Vagina (tissue), 2 donors: Measurements from ENCODE around the gene APLF.

Experiments
- CTCF ChIP-seq, 3 experiments: fragments of 450-650 bp in 2 of 3; fragments of 200-600 bp in 1 of 3; sonication (generic) in 1 of 3; IDR thresholded peaks; one replicate each; pipeline ENCODE4 v1.5.1; 2017 to 2019; ENCODE audit warnings: antibody characterized with exemption in 3 of 3, mild to moderate bottlenecking in 2 of 3, moderate library complexity in 2 of 3
- POLR2A ChIP-seq, 2 donors: fragments of 450-650 bp; IDR thresholded peaks; one replicate each; pipeline ENCODE4 v1.6.1; 2017; ENCODE audit warnings: antibody characterized with exemption in 2 of 2, mild to moderate bottlenecking in 2 of 2, moderate library complexity in 2 of 2
- POLR2AphosphoS5 ChIP-seq, 2 donors: sonication (generic); formaldehyde crosslinking; IDR thresholded peaks; one replicate each; pipeline ENCODE4 v1.9.0; 2017; ENCODE audit warnings: antibody characterized with exemption in 2 of 2, mild to moderate bottlenecking in 2 of 2, low read depth in 1 of 2; ENCODE audit not compliant: insufficient read depth in 1 of 2

- TF ChIP-seq POLR2A (IDR thresholded peaks at IDR 0.05) (peak in 1 of 2 donors; percentile 73), CTCF (IDR thresholded peaks at IDR 0.05) (no peak), POLR2AphosphoS5 (IDR thresholded peaks at IDR 0.05; ENCODE audit: insufficient read depth in 1 of 2, low read depth in 1 of 2) (peak; percentile 94 to 98)
Measured at GRCh38 chr2:68467077-68467960, at the start of gene APLF, which contains the start of gene FBXO48.
